LoVo (cell line): ENCODE results near the gene POLH.
"Not testable (repeated sequence)": the region's sequence is repeated elsewhere in the genome, so short reads cannot be mapped to it uniquely, and the experiment has no call there.

Experiments used
- DNase-seq: peaks from one replicate; pipeline ENCODE4 v3.0.0-alpha.2; 2016; ENCODE audit warnings: low spot score

POLH gene

GRCh38 chr6:43630980-43631619, 55.1 kb downstream of the POLH start:
- no peak for DNase-seq

- not testable (repeated sequence) for DNase-seq
Measured at GRCh38 chr6:43633002-43633401, 57.0 kb downstream of the POLH start.

GRCh38 chr6:43634702-43635303, 58.8 kb downstream of the POLH start:
- no peak for DNase-seq

- peak; percentile 80 for DNase-seq
Measured at GRCh38 chr6:43635387-43636307, 59.7 kb downstream of the POLH start, which contains the start of gene MAD2L1BP. Gene MAD2L1BP, plus strand, starts transcription at chr6:43635840. Its CDS starts 36 bp downstream, at chr6:43635876.

GRCh38 chr6:43636308-43636659, 60.3 kb downstream of the POLH start:
- no peak for DNase-seq

- DNase-seq = no peak
Measured at GRCh38 chr6:43639984-43640800, 64.2 kb downstream of the POLH start.

- DNase-seq = no peak
Measured at GRCh38 chr6:43644940-43645612, 69.1 kb downstream of the POLH start, which contains the start of gene RSPH9. Gene RSPH9, plus strand, starts transcription at chr6:43645036. Its CDS starts 63 bp downstream, at chr6:43645099.

- DNase-seq = no peak
Measured at GRCh38 chr6:43645613-43645964, 69.6 kb downstream of the POLH start.

- DNase-seq = no peak
Measured at GRCh38 chr6:43647613-43648012, 71.6 kb downstream of the POLH start.

GRCh38 chr6:43648248-43648647, 72.3 kb downstream of the POLH start:
- DNase-seq = no peak

- not testable (repeated sequence) for DNase-seq
Measured at GRCh38 chr6:43652822-43653221, 76.8 kb downstream of the POLH start.

GRCh38 chr6:43657221-43657802, 81.3 kb downstream of the POLH start:
- no peak for DNase-seq

GRCh38 chr6:43658161-43658560, 82.2 kb downstream of the POLH start:
- no peak for DNase-seq

- DNase-seq = not testable (repeated sequence)
Measured at GRCh38 chr6:43662948-43663347, 87.0 kb downstream of the POLH start.
